ENCODE data around the gene NPHP1.
"Not testable (repeated sequence)": the region's sequence is repeated elsewhere in the genome, so short reads cannot be mapped to it uniquely, and the experiment has no call there.

NPHP1 gene

GRCh38 chr2:110211938-110212858, 7.4 kb upstream of the NPHP1 start, which contains the start of gene MTLN:
MTLN (minus strand) TSS chr2:110212547; CDS start chr2:110212525, 22 bp downstream.
- peak; percentile 83 for DNase-seq (ENCODE audit: low read depth)
- peak within 1 kb of the TSS; percentile 97 for H3K4me3 ChIP-seq (ENCODE audit: low read depth, low read length)
- TF ChIP-seq CTCF (IDR thresholded peaks at IDR 0.05; ENCODE audit: insufficient read depth, low read depth, low read length, missing control alignments), result no peak

- TF ChIP-seq CTCF (IDR thresholded peaks at IDR 0.05; ENCODE audit: insufficient read depth, low read depth, low read length, missing control alignments), result no peak
- DNase-seq (ENCODE audit: low read depth), result no peak
- no peak overlapping the region for H3K4me3 ChIP-seq (ENCODE audit: low read depth, low read length)
Measured at GRCh38 chr2:110205660-110206455, 1.0 kb upstream of the NPHP1 start.

- no peak overlapping the region for H3K4me3 ChIP-seq (ENCODE audit: low read depth, low read length)
- no peak for DNase-seq (ENCODE audit: low read depth)
- no peak for TF ChIP-seq CTCF (IDR thresholded peaks at IDR 0.05; ENCODE audit: insufficient read depth, low read depth, low read length, missing control alignments)
Measured at GRCh38 chr2:110198016-110198415, 6.8 kb downstream of the NPHP1 start.

GRCh38 chr2:110197452-110197851, 7.4 kb downstream of the NPHP1 start:
- TF ChIP-seq CTCF (IDR thresholded peaks at IDR 0.05; ENCODE audit: insufficient read depth, low read depth, low read length, missing control alignments), result no peak
- H3K4me3 ChIP-seq (ENCODE audit: low read depth, low read length), result no peak overlapping the region
- DNase-seq (ENCODE audit: low read depth), result no peak

GRCh38 chr2:110190169-110190568, 14.6 kb downstream of the NPHP1 start:
- H3K4me3 ChIP-seq (ENCODE audit: low read depth, low read length); DNase-seq (ENCODE audit: low read depth): not testable (repeated sequence)

- no peak for TF ChIP-seq CTCF (IDR thresholded peaks at IDR 0.05; ENCODE audit: insufficient read depth, low read depth, low read length, missing control alignments)
Measured at GRCh38 chr2:110182449-110182848, 22.4 kb downstream of the NPHP1 start.

GRCh38 chr2:110180036-110180435, 24.8 kb downstream of the NPHP1 start:
- no peak overlapping the region for H3K4me3 ChIP-seq (ENCODE audit: low read depth, low read length)
- no peak for TF ChIP-seq CTCF (IDR thresholded peaks at IDR 0.05; ENCODE audit: insufficient read depth, low read depth, low read length, missing control alignments)
- no peak for DNase-seq (ENCODE audit: low read depth)

More at GRCh38 chr2:110182449-110182848, 22.4 kb downstream of the NPHP1 start:
- DNase-seq (ENCODE audit: low read depth), result no peak
- no peak overlapping the region for H3K4me3 ChIP-seq (ENCODE audit: low read depth, low read length)

Data from GM12865 (cell line).